Measurements from ENCODE around the gene EXOSC2. TPM values are rescaled to one million over a fixed set of nuclear protein-coding genes. Genes with fewer than 3 reads are reported as not detected.

EXOSC2 gene, protein sequence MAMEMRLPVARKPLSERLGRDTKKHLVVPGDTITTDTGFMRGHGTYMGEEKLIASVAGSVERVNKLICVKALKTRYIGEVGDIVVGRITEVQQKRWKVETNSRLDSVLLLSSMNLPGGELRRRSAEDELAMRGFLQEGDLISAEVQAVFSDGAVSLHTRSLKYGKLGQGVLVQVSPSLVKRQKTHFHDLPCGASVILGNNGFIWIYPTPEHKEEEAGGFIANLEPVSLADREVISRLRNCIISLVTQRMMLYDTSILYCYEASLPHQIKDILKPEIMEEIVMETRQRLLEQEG
- total RNA-seq: 10 to 100 TPM in 1 of 2 donors, 1 to 10 TPM in 1; 7.3 to 15.9 TPM

DNA sequence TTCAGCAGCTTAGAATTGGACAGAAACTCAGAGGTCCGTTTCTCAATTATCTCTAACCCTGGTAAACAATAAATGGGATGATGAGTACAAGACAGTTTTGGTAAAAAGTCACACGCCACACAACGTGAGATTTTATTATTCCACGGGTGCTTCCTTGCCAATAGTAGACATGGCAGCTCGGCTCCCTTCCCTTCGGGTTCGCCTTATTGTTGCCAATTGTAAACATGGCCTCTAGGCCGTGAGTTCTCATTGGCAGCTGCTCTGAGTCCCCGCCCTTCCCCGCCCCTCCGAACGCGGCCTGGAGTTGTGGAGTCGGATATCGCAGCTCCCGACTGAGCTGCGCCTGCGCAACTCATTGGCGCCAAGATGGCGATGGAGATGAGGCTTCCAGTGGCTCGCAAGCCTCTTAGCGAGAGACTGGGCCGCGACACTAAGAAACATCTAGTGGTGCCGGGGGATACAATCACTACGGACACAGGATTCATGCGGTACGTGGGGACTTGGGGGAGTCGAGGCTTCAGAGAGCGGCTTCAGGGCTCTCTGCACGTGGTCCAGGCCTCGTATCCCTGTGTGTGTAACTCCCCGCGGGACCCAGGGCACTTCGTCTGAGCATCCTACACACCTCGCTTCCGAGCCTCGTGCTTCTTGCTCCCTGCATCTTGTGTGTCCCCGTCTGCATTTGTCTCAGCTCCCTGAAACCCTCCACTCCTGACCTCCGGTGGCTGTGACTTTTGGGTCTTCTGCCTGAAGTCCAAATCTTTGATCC is at the start of gene EXOSC2:
TSS of gene EXOSC2 (plus strand) at position 355 of the 766 bp plus-strand sequence. CDS start at position 367, 12 bp downstream.
- peak; percentile 99 for DNase-seq (ENCODE audit: low spot score)
- Histone ChIP-seq H3K9me3 (no peaks in the 10 kb centered on the region), H3K36me3 (peaks cover 23% of the 10 kb centered on the region), H3K4me3 (peak within 1 kb of the TSS; percentile 53 to 70), H3K27me3 (no peaks in the 10 kb centered on the region), H3K27ac (peak within 1 kb of the TSS; percentile 57 to 69), H3K4me1 (peaks cover 0 to 24% of the 10 kb centered on the region in 2 donors)
- TF ChIP-seq, protein P1, sequence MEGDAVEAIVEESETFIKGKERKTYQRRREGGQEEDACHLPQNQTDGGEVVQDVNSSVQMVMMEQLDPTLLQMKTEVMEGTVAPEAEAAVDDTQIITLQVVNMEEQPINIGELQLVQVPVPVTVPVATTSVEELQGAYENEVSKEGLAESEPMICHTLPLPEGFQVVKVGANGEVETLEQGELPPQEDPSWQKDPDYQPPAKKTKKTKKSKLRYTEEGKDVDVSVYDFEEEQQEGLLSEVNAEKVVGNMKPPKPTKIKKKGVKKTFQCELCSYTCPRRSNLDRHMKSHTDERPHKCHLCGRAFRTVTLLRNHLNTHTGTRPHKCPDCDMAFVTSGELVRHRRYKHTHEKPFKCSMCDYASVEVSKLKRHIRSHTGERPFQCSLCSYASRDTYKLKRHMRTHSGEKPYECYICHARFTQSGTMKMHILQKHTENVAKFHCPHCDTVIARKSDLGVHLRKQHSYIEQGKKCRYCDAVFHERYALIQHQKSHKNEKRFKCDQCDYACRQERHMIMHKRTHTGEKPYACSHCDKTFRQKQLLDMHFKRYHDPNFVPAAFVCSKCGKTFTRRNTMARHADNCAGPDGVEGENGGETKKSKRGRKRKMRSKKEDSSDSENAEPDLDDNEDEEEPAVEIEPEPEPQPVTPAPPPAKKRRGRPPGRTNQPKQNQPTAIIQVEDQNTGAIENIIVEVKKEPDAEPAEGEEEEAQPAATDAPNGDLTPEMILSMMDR (IDR thresholded peaks at IDR 0.05): no peak

DNA sequence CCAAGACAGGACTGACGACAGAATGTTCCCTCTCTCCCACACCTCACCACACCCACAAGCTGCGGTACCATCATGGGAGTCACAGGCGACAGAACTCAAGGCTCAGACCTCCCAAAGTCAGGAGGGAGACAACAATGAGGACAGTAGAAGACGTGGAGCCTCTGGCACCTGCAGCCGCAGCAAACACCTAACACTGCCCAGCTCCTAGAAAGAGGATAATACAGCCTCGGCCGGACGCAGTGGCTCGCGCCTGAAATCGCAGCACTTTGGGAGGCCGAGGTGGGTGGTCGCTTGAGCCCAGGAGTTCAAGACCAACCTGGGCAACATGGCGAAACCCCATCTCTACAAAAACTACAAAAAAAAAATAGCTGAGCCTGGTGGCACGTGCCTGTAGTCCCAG is 42.4 kb upstream of the EXOSC2 start:
- Histone ChIP-seq H3K9me3 (peaks cover 0 to 4% of the 10 kb centered on the region in 2 donors), H3K36me3 (no peaks in the 10 kb centered on the region), H3K4me1 (no peaks in the 10 kb centered on the region), H3K27ac (no peak overlapping the region), H3K27me3 (no peaks in the 10 kb centered on the region), H3K4me3 (no peak overlapping the region)
- TF ChIP-seq, protein P1 (IDR thresholded peaks at IDR 0.05): no peak
- no peak for DNase-seq (ENCODE audit: low spot score)

DNA sequence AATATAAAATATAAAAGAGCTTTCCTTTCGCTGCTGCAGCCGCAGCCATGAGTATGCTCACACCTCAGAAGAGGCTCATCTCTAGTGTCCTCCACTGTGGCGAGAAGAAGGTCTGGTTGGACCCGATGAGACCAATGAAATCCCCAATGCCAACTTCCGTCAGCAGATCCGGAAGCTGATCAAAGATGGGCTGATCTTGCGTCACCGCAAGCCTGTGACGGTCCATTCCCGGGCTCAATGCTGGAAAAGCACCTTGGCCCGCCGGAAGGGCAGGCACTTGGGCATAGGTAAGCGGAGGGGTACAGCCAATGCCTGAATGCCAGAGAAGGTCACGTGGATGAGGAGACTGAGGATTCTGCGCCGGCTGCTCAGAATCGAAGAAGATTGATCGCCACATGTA is 41.8 kb upstream of the EXOSC2 start:
- H3K27me3 ChIP-seq: no peaks in the 10 kb centered on the region
- H3K4me1 ChIP-seq: no peaks in the 10 kb centered on the region
- no peak overlapping the region for H3K27ac ChIP-seq
- TF ChIP-seq, protein P1 (IDR thresholded peaks at IDR 0.05): no peak
- no peaks in the 10 kb centered on the region for H3K36me3 ChIP-seq
- no peaks in the 10 kb centered on the region for H3K9me3 ChIP-seq
- H3K4me3 ChIP-seq: no peak overlapping the region
- DNase-seq (ENCODE audit: low spot score): no peak

DNA sequence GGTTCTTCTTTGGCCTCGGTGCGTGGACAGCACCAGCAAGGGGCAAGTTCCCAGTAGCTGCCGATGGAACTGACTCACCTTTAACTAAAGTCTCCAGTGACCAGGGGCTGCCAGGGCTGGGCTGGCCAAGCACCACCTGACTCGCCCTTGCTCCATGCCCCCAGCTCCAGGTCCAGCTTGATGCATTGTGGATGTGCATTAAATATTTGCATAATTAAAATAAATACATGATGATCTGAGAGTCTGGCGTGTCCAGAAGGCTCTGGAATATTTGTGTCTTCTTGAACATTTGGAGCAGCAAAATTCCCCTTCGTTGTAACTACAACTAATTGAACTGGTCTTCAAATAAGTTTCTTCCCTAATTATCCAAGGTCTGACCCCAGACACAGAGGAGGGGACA is 38.7 kb upstream of the EXOSC2 start:
- no peak overlapping the region for H3K4me3 ChIP-seq
- H3K36me3 ChIP-seq: no peaks in the 10 kb centered on the region
- peaks cover 0 to 5% of the 10 kb centered on the region in 2 donors for H3K4me1 ChIP-seq
- H3K27me3 ChIP-seq: peaks cover 6 to 16% of the 10 kb centered on the region in 2 donors
- H3K9me3 ChIP-seq: no peaks in the 10 kb centered on the region
- TF ChIP-seq, protein P1 (IDR thresholded peaks at IDR 0.05): no peak
- H3K27ac ChIP-seq: no peak overlapping the region
- no peak for DNase-seq (ENCODE audit: low spot score)

DNA sequence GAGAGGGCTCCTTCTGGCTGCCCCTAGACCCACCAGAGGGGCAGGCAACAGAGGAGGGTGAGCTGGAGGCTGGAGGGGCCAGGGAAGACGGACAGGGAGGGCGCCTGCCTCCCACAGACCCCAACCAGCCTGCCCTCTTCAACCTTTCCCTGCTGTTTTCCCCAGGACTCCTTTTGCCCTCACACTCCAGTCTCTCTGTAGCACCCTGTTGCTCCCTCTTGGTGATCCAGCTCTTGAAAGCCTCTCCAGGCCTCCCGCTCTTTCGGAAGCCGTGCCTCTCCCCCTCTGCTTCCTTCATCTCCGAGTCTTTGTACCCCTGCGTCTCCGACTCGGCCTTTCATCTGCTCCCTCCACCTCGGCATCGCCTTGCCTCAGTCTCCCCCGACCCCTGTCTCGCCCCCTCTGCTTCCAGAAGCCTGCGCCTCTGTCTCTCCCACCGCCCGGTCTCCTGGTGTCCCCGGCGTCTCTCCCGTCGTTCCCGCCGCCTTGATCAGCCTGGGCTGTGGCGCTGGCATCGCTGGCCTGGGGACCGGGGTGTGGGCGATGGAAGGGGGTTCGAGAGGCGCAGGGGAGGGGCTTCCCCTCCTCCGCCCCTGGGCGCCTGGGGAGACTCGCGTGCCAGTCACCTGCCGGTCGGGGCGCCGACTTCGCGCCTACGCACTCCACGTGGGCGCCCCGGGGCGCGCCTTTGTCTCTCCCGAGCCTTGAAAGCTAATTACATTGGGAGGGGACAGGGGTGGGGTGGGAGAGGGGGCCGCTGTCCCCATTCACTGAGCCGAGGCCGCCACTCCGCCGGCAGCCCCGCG is 34.5 kb upstream of the EXOSC2 start:
- TF ChIP-seq, protein P1 (IDR thresholded peaks at IDR 0.05): no peak
- Histone ChIP-seq H3K4me1 (peaks cover 0 to 46% of the 10 kb centered on the region in 2 donors), H3K9me3 (no peaks in the 10 kb centered on the region), H3K27ac (no peak overlapping the region), H3K27me3 (peaks cover 40 to 59% of the 10 kb centered on the region in 2 donors), H3K36me3 (no peaks in the 10 kb centered on the region), H3K4me3 (no peak overlapping the region)
- DNase-seq (ENCODE audit: low spot score): no peak
